HepG2 (cell line): ENCODE measurements around the gene APC2. TPM values are rescaled to one million over a fixed set of nuclear protein-coding genes. Genes with fewer than 3 reads are reported as not detected.

Source experiments
- ERF ChIP-seq: IDR thresholded peaks from 2 replicates; pipeline ENCODE4 v1.6.1; 2018; ENCODE audit warnings: missing biosample characterization, missing genetic modification reagents
- ETV5 ChIP-seq: IDR thresholded peaks from 2 replicates; pipeline ENCODE4 v1.6.1; 2018; ENCODE audit warnings: missing biosample characterization, missing genetic modification reagents, inconsistent platforms, borderline replicate concordance
- JARID2 ChIP-seq: sonication (generic); formaldehyde crosslinking; IDR thresholded peaks from 2 replicates; pipeline ENCODE4 v1.8.1; 2023; ENCODE audit warnings: missing genetic modification reagents, inconsistent platforms; ENCODE audit not compliant: insufficient replicate concordance
- JUN ChIP-seq: sonication (generic); formaldehyde crosslinking; IDR thresholded peaks from 2 replicates; pipeline ENCODE4 v1.4.0; 2020; ENCODE audit warnings: mild to moderate bottlenecking, missing genetic modification reagents
- KDM5B ChIP-seq: sonication (generic); formaldehyde crosslinking; IDR thresholded peaks from 2 replicates; pipeline ENCODE4 v1.4.0; 2020; ENCODE audit warnings: missing genetic modification reagents, mild to moderate bottlenecking, borderline replicate concordance
- MAF1 ChIP-seq: sonication (generic); formaldehyde crosslinking; IDR thresholded peaks from 2 replicates; pipeline ENCODE4 v1.5.0; 2020; ENCODE audit warnings: missing genetic modification reagents, borderline replicate concordance
- SRSF4 ChIP-seq: fragments of 200-400 bp; formaldehyde crosslinking; IDR thresholded peaks from one replicate; pipeline ENCODE4 v1.6.1; 2018; ENCODE audit warnings: mild to moderate bottlenecking, low read depth, low read length, moderate library complexity; ENCODE audit not compliant: poor library complexity, severe bottlenecking
- TBP ChIP-seq: sonication (generic); formaldehyde crosslinking; IDR thresholded peaks from 2 replicates; pipeline ENCODE4 v1.5.0; 2020; ENCODE audit warnings: missing genetic modification reagents
- TGIF2 ChIP-seq: IDR thresholded peaks from 2 replicates; pipeline ENCODE4 v1.6.1; 2016; ENCODE audit warnings: control low read depth, missing compliant biosample characterization
- ZBTB2 ChIP-seq: sonication (generic); formaldehyde crosslinking; IDR thresholded peaks from 2 replicates; pipeline ENCODE4 v1.8.0; 2022; ENCODE audit warnings: low read depth, missing genetic modification reagents
- ZC3H13 ChIP-seq: sonication (generic); formaldehyde crosslinking; IDR thresholded peaks from 2 replicates; pipeline ENCODE4 v1.8.1; 2023; ENCODE audit warnings: mild to moderate bottlenecking, missing genetic modification reagents, moderate library complexity
- ZMYM3 ChIP-seq: sonication (generic); formaldehyde crosslinking; IDR thresholded peaks from 2 replicates; pipeline ENCODE4 v1.5.1; 2020; ENCODE audit warnings: mild to moderate bottlenecking, missing genetic modification reagents
- ZNF331 ChIP-seq: sonication (generic); formaldehyde crosslinking; IDR thresholded peaks from 2 replicates; pipeline ENCODE4 v1.4.0; 2020; ENCODE audit warnings: missing genetic modification reagents
- ZNF354B ChIP-seq: sonication (generic); formaldehyde crosslinking; IDR thresholded peaks from 2 replicates; pipeline ENCODE4 v1.8.0; 2022; ENCODE audit warnings: mild to moderate bottlenecking, missing genetic modification reagents
- ZNF383 ChIP-seq: sonication (generic); formaldehyde crosslinking; IDR thresholded peaks from 2 replicates; pipeline ENCODE4 v1.4.0; 2020; ENCODE audit warnings: missing genetic modification reagents, mild to moderate bottlenecking, borderline replicate concordance
- ZNF414 ChIP-seq: sonication (generic); formaldehyde crosslinking; IDR thresholded peaks from 2 replicates; pipeline ENCODE4 v1.5.0; 2020; ENCODE audit warnings: missing genetic modification reagents
- ZNF577 ChIP-seq: sonication (generic); formaldehyde crosslinking; IDR thresholded peaks from 2 replicates; pipeline ENCODE4 v1.4.0; 2020; ENCODE audit warnings: mild to moderate bottlenecking, low read depth, missing genetic modification reagents, borderline replicate concordance
- ZNF670 ChIP-seq: sonication (generic); formaldehyde crosslinking; IDR thresholded peaks from 2 replicates; pipeline ENCODE4 v1.8.0; 2022; ENCODE audit warnings: mild to moderate bottlenecking, missing genetic modification reagents, borderline replicate concordance
- ZSCAN21 ChIP-seq: sonication (generic); formaldehyde crosslinking; IDR thresholded peaks from 2 replicates; pipeline ENCODE4 v1.8.0; 2022; ENCODE audit warnings: mild to moderate bottlenecking, missing genetic modification reagents, moderate library complexity, borderline replicate concordance
- polyA plus RNA-seq, 8 experiments: library from polyadenylated mRNA; depleted of rRNA in 3 of 8; stranded (reverse) in 7 of 8; unstranded in 1 of 8; fragments of >200 nt; fragmentation: Illumina TruSeq in 4 of 8; extraction: Trizol in 4 of 8; gene quantifications; 2 replicates each; pipeline versions ENCODE4 v1.2.1 to v1.2.3, GENCODE V29; 2011 to 2016; ENCODE audit warnings: low read depth in 4 of 8, missing spikeins in 1 of 8, mixed read lengths in 1 of 8; ENCODE audit not compliant: insufficient read depth in 1 of 8
- total RNA-seq, 5 experiments: library from RNA; depleted of rRNA; stranded (reverse); fragments of >200 nt; fragmentation: Illumina TruSeq; extraction: Trizol; gene quantifications; 2 replicates each; pipeline ENCODE4 v1.2.3, GENCODE V29; 2016; ENCODE audit warnings: low read depth in 1 of 5
- TF ChIP-seq, protein P1 (sequence below): sonication (generic); formaldehyde crosslinking; IDR thresholded peaks from 2 replicates; pipeline ENCODE4 v1.5.0; 2020; ENCODE audit warnings: missing genetic modification reagents, mild to moderate bottlenecking, borderline replicate concordance
- TF ChIP-seq, protein P2 (sequence below): sonication (generic); formaldehyde crosslinking; IDR thresholded peaks from 2 replicates; pipeline ENCODE4 v1.4.0; 2020; ENCODE audit warnings: mild to moderate bottlenecking, missing genetic modification reagents, borderline replicate concordance

APC2 gene
- total and polyA plus RNA-seq, 2 of the 13 experiments (the other 11 are each of a cell fraction or from before 2014, with no cell fraction given) = 0.08 to 0.22 TPM

DNA sequence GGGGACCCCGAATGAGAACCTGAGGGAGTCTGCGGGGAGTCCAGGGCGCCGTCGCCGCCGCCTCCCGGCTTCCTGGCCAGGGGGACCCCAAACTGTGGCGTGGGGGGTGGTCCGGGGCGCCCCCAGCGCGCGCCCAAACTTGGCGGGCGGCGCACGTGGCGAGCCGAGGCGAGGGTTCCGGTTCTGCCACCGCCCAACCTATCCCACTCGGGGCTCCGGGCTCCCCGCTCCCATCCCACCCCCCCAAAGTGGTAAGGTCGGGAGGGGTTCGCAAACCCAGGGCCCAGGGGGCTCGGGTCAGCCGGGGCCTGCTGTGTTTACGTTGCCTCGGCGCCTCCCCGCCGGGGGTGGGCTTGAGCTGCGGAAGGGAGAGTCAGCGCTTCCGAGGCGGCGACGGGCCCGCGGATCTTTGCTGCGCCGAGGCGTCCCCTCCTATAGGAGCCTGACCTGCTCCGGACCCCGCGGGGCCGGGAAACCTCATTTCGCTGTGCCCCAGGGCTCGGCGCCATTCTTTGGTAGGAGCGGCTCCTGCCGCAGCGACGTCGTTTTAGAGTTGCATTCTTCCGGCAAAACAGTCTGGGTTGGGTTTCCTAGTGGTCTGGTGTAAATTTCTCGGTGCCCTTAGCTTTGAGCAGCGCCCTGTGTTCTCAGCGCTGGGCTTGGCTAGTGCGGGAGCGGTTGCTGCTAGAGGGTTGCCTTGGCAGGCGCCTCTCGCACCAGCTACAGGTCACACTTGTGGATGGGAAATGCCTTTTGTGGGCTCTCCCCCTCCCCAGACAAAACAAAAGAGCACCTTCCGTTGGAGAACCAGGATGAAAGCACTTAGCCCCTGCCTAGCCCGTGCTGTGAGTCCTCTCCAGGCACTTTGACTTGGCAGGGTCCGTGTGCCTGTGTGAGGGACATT, 41.4 kb upstream of the APC2 start (continued):
- no peak for TF ChIP-seq JARID2
- TF ChIP-seq TBP (CRISPR knock-in tag) = no peak
- no peak for TF ChIP-seq SRSF4
- TF ChIP-seq ZC3H13 (CRISPR knock-in tag) = no peak
- TF ChIP-seq, protein P1, sequence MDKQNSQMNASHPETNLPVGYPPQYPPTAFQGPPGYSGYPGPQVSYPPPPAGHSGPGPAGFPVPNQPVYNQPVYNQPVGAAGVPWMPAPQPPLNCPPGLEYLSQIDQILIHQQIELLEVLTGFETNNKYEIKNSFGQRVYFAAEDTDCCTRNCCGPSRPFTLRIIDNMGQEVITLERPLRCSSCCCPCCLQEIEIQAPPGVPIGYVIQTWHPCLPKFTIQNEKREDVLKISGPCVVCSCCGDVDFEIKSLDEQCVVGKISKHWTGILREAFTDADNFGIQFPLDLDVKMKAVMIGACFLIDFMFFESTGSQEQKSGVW (CRISPR knock-in tag) = no peak
- no peak for TF ChIP-seq ETV5 (CRISPR knock-in tag)
- no peak for TF ChIP-seq ZMYM3 (CRISPR knock-in tag)
- no peak; the same call in 1 of the 2 replicates for TF ChIP-seq ZBTB2 (CRISPR knock-in tag)
- TF ChIP-seq ZSCAN21 (CRISPR knock-in tag) = no peak
- no peak for TF ChIP-seq ZNF383
- no peak for TF ChIP-seq JUN
- no peak for TF ChIP-seq ZNF670
- no peak for TF ChIP-seq ZNF354B (CRISPR knock-in tag)
- no peak for TF ChIP-seq MAF1 (CRISPR knock-in tag)
- TF ChIP-seq ERF (CRISPR knock-in tag) = peak; percentile 46; the same call in 1 of the 2 replicates
- TF ChIP-seq, protein P2, sequence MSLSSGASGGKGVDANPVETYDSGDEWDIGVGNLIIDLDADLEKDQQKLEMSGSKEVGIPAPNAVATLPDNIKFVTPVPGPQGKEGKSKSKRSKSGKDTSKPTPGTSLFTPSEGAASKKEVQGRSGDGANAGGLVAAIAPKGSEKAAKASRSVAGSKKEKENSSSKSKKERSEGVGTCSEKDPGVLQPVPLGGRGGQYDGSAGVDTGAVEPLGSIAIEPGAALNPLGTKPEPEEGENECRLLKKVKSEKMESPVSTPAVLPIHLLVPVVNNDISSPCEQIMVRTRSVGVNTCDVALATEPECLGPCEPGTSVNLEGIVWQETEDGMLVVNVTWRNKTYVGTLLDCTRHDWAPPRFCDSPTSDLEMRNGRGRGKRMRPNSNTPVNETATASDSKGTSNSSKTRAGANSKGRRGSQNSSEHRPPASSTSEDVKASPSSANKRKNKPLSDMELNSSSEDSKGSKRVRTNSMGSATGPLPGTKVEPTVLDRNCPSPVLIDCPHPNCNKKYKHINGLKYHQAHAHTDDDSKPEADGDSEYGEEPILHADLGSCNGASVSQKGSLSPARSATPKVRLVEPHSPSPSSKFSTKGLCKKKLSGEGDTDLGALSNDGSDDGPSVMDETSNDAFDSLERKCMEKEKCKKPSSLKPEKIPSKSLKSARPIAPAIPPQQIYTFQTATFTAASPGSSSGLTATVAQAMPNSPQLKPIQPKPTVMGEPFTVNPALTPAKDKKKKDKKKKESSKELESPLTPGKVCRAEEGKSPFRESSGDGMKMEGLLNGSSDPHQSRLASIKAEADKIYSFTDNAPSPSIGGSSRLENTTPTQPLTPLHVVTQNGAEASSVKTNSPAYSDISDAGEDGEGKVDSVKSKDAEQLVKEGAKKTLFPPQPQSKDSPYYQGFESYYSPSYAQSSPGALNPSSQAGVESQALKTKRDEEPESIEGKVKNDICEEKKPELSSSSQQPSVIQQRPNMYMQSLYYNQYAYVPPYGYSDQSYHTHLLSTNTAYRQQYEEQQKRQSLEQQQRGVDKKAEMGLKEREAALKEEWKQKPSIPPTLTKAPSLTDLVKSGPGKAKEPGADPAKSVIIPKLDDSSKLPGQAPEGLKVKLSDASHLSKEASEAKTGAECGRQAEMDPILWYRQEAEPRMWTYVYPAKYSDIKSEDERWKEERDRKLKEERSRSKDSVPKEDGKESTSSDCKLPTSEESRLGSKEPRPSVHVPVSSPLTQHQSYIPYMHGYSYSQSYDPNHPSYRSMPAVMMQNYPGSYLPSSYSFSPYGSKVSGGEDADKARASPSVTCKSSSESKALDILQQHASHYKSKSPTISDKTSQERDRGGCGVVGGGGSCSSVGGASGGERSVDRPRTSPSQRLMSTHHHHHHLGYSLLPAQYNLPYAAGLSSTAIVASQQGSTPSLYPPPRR = no peak
- TF ChIP-seq KDM5B (CRISPR knock-in tag) = peak; percentile 43; the same call in 1 of the 2 replicates
- TF ChIP-seq ZNF577 (CRISPR knock-in tag) = no peak
- TF ChIP-seq ZNF414 = peak; percentile 60; the same call in 1 of the 2 replicates
- TF ChIP-seq ZNF331 (CRISPR knock-in tag) = peak; percentile 12; the same call in 1 of the 2 replicates
- TF ChIP-seq TGIF2 (CRISPR knock-in tag) = no peak
